Small intestine (tissue), 7 donors: ENCODE data around the gene TUBE1. TPM values are rescaled to one million over a fixed set of nuclear protein-coding genes. Genes with fewer than 3 reads are reported as not detected.
A peak's percentile ranks its signal among the peaks of the same experiment; 100 is the strongest.
"Not testable (repeated sequence)": the region's sequence is repeated elsewhere in the genome, so short reads cannot be mapped to it uniquely, and the experiment has no call there.

Source experiments
- DNase-seq, 2 donors: peaks; one replicate each; pipeline versions ENCODE4 v3.0.0 to v3.0.0-alpha.2; 2013
- FAIRE-seq: peaks from 2 replicates; lab custom pipeline; 2012; peaks lifted over from hg19 to GRCh38; lab: Jason Lieb, UNC
- H3K27ac ChIP-seq, 3 donors: one replicate each; pipeline ENCODE4 v1.5.1; 2013; ENCODE audit warnings: low read length in 2 of 3, mild to moderate bottlenecking in 2 of 3, control low read depth in 1 of 3, inconsistent platforms in 1 of 3, low read depth in 1 of 3, moderate library complexity in 1 of 3
- H3K27me3 ChIP-seq, 3 donors: one replicate each; pipeline ENCODE4 v1.6.1; 2013; ENCODE audit warnings: low read length in 3 of 3, inconsistent platforms in 1 of 3; ENCODE audit not compliant: control insufficient read depth in 3 of 3, insufficient read depth in 3 of 3
- H3K36me3 ChIP-seq, 3 donors: one replicate each; pipeline ENCODE4 v1.6.1; 2013; ENCODE audit warnings: low read length in 3 of 3, inconsistent platforms in 1 of 3, low read depth in 1 of 3, mild to moderate bottlenecking in 1 of 3, moderate library complexity in 1 of 3; ENCODE audit not compliant: control insufficient read depth in 3 of 3, insufficient read depth in 2 of 3
- H3K4me1 ChIP-seq, 3 donors: one replicate each; pipeline ENCODE4 v1.6.1; 2013; ENCODE audit warnings: low read length in 2 of 3, inconsistent platforms in 1 of 3, low read depth in 1 of 3, mild to moderate bottlenecking in 1 of 3, moderate library complexity in 1 of 3; ENCODE audit not compliant: control insufficient read depth in 3 of 3, insufficient read depth in 2 of 3
- H3K4me3 ChIP-seq, 3 donors: one replicate each; pipeline ENCODE4 v1.5.1; 2013; ENCODE audit warnings: low read length in 3 of 3, control low read depth in 1 of 3, inconsistent platforms in 1 of 3, low read depth in 1 of 3, mild to moderate bottlenecking in 1 of 3, moderate library complexity in 1 of 3
- H3K9me3 ChIP-seq, 2 donors: one replicate each; pipeline ENCODE4 v1.6.1; 2013; ENCODE audit warnings: low read depth in 1 of 2, low read length in 1 of 2; ENCODE audit not compliant: control insufficient read depth in 2 of 2, insufficient read depth in 1 of 2
- WGBS, 3 donors: extraction: QIAGEN DNeasy Blood & Tissue Kit; methylation state at CpG; one replicate each; pipeline ENCODE4 v1.1.7; 2013; 5-methylcytosine and 5-hydroxymethylcytosine counted together
- polyA plus RNA-seq, 4 donors: library from polyadenylated mRNA; stranded (reverse) in 3 of 4; unstranded in 1 of 4; fragments of 200-250 nt in 3 of 4; fragments of 120-200 nt in 1 of 4; gene quantifications; one replicate each; pipeline versions ENCODE4 v1.2.1 to v1.2.3, GENCODE V29; 2013
- donor health status: healthy with polysubstance abuse.
- donor health status: control.
- donor health status: control.
- donor health status: Bipolar disorder and iron deficiency.
- donor health status: healthy.

TUBE1 gene
- polyA plus RNA-seq, 4 donors = 4.9 to 29.3 (median 9.8) TPM

DNA sequence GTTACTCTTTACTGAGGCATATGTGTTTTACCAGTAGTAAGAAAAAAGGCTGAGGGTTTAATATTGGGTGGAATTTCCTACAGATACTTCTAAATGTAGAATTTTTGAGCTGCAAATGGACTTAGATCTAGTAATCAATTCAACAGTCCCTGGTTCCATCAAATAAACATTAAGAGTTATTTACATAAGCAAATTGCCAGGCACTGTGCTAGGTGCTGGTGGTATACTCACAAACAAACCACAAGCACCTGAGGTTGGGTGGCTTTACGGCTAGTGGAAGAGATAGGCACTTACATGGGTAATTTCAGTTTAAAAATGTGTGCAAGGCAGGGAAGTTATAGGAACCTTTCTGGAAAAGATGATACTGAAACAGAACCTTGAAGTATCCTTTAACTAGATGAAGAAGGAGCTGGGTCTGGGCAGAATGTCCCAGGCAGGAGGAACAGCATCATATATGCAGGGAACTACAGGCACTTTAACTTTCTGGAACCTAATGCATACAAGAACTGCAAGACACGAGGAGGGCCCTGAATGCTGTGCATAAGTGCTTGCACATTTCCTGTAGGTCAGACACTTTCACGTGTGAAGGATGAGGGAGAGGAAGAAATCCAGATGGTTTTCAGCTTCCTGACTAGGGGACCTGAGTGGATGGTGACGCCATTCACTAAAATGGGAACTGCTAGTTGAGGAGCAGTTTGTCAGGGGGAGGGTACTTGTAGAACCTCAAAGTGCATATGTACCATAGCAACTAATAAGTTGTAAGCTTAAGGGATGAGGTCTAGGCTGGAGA, 28.8 kb downstream of the TUBE1 start:
- Histone ChIP-seq H3K4me1 (no peaks in the 10 kb centered on the region), H3K9me3 (no peaks in the 10 kb centered on the region), H3K36me3 (no peaks in the 10 kb centered on the region), H3K4me3 (no peak overlapping the region), H3K27me3 (no peaks in the 10 kb centered on the region), H3K27ac (no peak overlapping the region)
- 60 to 74% (median 66%) methylated on average over 4 of the region's 4 CpGs for WGBS, 3 donors
- no peak for FAIRE-seq
- DNase-seq = no peak

DNA sequence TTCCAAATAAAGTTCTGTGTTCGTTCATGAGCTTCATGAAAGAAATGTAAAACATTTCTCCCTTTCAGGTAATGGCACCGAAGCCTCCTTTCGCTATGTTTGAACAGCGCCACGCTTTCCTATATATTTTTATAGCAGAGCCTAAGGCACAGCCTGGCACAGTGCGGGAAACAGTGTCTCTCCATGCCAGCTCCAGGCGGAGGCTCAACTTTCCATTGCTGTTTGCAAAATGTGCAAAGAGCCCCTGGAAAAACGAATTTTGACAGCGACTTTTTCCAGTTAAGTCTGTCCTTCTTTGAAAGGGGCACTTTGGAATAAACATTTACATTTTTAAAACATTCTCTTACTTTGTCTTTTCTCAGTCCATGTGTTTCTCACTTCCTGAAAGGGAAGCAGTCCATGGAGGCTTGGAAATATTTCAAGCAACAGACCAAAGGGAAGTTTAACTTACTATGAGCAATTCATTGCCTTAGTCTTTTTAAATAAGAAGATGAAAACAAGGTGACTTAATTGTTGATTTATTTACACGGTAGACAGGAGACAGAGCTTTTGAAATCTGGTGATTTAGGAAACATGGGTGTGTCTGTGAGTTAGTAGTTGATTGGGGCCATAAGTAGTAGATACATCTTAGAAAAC, 32.6 kb downstream of the TUBE1 start:
- H3K4me3 ChIP-seq = no peak overlapping the region
- FAIRE-seq (no peak), DNase-seq (no peak)
- H3K9me3 ChIP-seq = no peaks in the 10 kb centered on the region
- H3K36me3 ChIP-seq = no peaks in the 10 kb centered on the region
- H3K27ac ChIP-seq = no peak overlapping the region
- WGBS, 3 donors = 76 to 82% (median 81%) methylated on average over 10 of the region's 10 CpGs
- H3K4me1 ChIP-seq = no peaks in the 10 kb centered on the region
- H3K27me3 ChIP-seq = no peaks in the 10 kb centered on the region

- Histone ChIP-seq H3K27ac (no peak within 1 kb of the TSS), H3K27me3 (no peaks in the 10 kb centered on the region), H3K4me1 (no peaks in the 10 kb centered on the region), H3K36me3 (no peaks in the 10 kb centered on the region), H3K9me3 (no peaks in the 10 kb centered on the region), H3K4me3 (no peak within 1 kb of the TSS)
- FAIRE-seq (no peak), DNase-seq (peak in 1 of 2 donors; percentile 3)
- WGBS, 3 donors = 51 to 77% (median 61%) methylated on average over 12 of the region's 12 CpGs
These were observed 33.3 kb downstream of the TUBE1 start, which contains the start of gene CCN6 for GRCh38 chr6:112054001-112054400. Gene CCN6, plus strand, starts transcription at chr6:112054104. Its CDS starts 254 bp downstream, at chr6:112054358.

DNA sequence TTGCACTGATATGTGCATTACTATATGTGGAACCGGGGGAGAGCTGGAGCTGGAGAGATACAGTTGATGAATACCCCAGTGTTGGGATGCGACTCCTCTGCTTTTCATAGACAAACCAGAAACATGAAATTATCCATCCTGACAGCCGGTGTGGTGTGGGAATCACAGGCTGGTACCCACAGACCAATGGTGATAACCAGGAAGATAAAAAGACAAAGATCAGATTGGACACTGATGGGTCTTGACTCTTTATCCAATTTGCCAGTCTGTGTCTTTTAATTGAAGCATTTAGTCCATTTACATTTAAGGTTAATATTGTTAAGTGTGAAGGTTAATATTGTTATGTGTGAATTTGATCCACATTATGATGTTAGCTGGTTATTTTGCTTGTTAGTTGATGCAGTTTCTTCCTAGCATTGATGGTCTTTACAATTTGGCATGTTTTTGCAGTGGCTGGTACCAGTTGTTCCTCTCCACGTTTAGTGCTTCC, 36.0 kb downstream of the TUBE1 start:
- not testable (repeated sequence) for FAIRE-seq, H3K9me3 ChIP-seq, H3K27me3 ChIP-seq, DNase-seq, H3K27ac ChIP-seq, H3K4me3 ChIP-seq, H3K4me1 ChIP-seq, H3K36me3 ChIP-seq
- WGBS, 3 donors = 89 to 93% (median 89%) methylated on average over 4 of the region's 4 CpGs

DNA sequence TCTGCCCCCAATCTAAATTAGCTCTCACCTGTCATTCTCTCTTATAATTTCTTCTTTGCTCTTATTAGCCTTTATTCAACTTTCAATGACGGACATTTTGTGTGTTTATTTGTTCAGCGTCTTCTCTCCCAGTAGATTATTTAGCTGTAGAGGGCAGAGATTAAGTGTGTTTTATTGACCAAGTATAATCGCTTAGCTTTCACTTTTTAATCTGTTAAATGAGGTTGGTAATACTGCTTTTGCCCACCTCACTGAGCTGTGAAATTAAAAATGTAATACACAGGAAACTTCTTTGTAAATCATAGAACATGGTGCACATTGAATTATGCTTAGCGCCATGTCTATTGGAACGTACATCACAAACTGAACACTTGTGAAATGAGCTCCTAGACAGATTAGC, 36.9 kb downstream of the TUBE1 start:
- WGBS, 3 donors = 59 to 83% (median 75%) methylated on average over 5 of the region's 5 CpGs
- FAIRE-seq (no peak), DNase-seq (no peak)
- no peaks in the 10 kb centered on the region for H3K4me1 ChIP-seq
- H3K27ac ChIP-seq = no peak overlapping the region
- no peaks in the 10 kb centered on the region for H3K36me3 ChIP-seq
- H3K4me3 ChIP-seq = no peak overlapping the region
- no peaks in the 10 kb centered on the region for H3K9me3 ChIP-seq
- no peaks in the 10 kb centered on the region for H3K27me3 ChIP-seq

GRCh38 chr6:112049996-112050395, 37.3 kb downstream of the TUBE1 start:
- 93 to 98% (median 95%) methylated on average over 7 of the region's 7 CpGs for WGBS, 3 donors
- FAIRE-seq = no peak

DNA sequence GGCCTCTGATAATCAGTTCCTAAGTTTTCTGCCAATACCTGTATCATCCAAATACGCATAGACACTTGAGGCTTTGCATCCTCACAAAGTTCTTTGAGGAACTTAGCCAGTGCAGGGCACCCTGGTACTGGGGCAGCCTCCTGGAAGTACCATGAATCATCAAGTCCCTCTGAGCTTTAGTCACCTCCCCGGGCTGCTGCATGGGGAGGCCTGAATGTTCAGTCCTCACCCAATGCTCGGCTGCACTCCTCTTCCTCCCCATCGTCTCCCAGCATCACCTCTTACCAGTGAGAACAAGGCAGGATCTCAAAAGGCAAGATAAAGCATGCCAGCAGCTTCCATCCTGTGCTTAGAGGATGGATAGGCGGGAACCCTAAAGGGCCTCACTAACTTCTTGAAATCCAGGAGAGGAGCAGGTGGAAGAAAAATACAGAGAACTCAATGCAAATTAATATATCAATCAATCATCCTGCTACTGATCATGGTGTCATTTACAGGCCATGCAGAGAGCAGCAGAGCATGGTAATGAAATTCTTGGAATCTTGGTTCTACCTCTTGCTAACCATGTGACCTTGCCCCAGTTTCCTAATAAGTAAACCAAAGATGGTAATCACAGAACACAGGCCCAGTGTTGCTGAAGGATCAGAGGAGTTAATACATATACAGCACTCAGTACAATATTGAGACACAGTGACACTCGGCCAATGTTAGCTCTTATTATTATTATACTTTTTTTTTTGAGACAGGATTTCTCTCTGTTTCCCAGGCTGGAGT, 38.1 kb downstream of the TUBE1 start:
- DNase-seq = no peak
- WGBS, 3 donors = 78 to 88% (median 80%) methylated on average over 6 of the region's 6 CpGs

More at GRCh38 chr6:112049996-112050395, 37.3 kb downstream of the TUBE1 start:
- no peaks in the 10 kb centered on the region for H3K4me1 ChIP-seq
- no peak overlapping the region for H3K27ac ChIP-seq
- no peak overlapping the region for H3K4me3 ChIP-seq
- no peaks in the 10 kb centered on the region for H3K36me3 ChIP-seq
- no peaks in the 10 kb centered on the region for H3K27me3 ChIP-seq
- no peak for DNase-seq
- no peaks in the 10 kb centered on the region for H3K9me3 ChIP-seq

DNA sequence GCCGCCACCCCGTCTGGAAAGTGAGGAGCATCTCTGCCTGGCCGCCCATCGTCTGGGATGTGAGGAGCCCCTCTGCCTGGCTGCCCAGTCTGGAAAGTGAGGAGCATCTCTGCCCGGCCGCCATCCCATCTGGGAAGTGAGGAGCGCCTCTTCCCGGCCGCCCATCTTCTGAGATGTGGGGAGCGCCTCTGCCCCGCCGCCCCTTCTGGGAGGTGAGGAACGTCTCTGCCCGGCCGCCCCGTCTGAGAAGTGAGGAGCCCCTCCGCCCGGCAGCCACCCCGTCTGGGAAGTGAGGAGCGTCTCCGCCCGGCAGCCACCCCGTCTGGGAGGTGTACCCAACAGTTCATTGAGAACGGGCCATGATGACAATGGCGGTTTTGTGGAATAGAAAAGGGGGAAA, 39.8 kb downstream of the TUBE1 start:
- H3K27ac ChIP-seq, H3K4me3 ChIP-seq, FAIRE-seq, DNase-seq, H3K27me3 ChIP-seq, H3K36me3 ChIP-seq, H3K4me1 ChIP-seq, H3K9me3 ChIP-seq: not testable (repeated sequence)
- 95% methylated on average over 20 to 25 of the region's 25 CpGs for WGBS, 3 donors

More for the DNA sequence above, 38.1 kb downstream of the TUBE1 start:
- no peaks in the 10 kb centered on the region for H3K36me3 ChIP-seq
- no peak overlapping the region for H3K4me3 ChIP-seq
- FAIRE-seq = no peak
- no peaks in the 10 kb centered on the region for H3K27me3 ChIP-seq
- no peaks in the 10 kb centered on the region for H3K4me1 ChIP-seq
- H3K27ac ChIP-seq = no peak overlapping the region
- no peaks in the 10 kb centered on the region for H3K9me3 ChIP-seq
